Stimulated activated CD8-positive, alpha-beta memory T cell treated with anti-CD3 and anti-CD28 coated beads, Interleukin-15, amount 100 ng/mL, for 48 hours (primary cell): ENCODE data around the gene KIRREL1.

Experiments
- DNase-seq, 2 donors: peaks; one replicate each; pipeline ENCODE4 v3.0.0-alpha.2; 2020; ENCODE audit warnings: low read depth in 2 of 2

KIRREL1 gene

DNA sequence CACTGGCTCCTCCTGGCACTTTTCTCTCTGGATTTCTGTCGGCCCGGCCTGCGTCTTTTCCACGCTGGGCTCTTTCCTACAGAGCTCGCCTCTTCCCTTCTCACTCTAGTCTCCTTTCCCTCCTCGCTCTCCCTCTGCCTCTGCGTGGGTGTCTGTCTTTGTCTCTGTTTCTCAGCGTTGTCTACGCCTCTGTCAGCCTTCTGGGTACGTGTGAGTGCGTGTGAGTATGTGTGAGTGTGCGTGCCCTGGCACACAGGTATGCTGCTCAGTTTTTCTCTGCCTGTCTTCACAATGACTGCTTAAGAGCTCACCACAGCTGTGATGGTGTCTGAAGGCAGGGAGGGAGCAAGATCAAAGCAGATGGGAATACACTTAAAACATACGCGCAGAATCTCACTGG is 77.7 kb downstream of the KIRREL1 start:
- no peak for DNase-seq

DNA sequence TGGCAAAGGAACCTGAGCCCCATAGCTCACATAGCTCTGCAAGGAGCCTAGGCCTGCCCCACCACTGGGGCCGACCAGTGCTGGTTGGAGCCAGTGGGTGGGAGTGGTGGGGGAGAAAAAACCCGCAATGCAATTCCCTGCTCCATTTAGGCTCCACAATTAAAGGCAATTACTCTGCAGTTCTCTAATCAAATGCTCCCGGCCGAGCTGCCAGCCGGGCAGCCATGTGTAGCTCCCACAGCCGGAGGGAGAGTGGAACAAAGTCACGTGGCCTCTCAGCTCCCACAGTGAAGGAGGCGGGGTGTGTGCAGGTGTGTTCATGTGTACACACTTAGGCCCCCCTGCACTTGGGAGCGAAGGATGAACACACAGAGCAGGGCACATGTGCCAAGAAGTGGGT is 81.6 kb downstream of the KIRREL1 start:
- no peak for DNase-seq

GRCh38 chr1:158076441-158076840 is 83.0 kb downstream of the KIRREL1 start:
- DNase-seq = no peak

DNA sequence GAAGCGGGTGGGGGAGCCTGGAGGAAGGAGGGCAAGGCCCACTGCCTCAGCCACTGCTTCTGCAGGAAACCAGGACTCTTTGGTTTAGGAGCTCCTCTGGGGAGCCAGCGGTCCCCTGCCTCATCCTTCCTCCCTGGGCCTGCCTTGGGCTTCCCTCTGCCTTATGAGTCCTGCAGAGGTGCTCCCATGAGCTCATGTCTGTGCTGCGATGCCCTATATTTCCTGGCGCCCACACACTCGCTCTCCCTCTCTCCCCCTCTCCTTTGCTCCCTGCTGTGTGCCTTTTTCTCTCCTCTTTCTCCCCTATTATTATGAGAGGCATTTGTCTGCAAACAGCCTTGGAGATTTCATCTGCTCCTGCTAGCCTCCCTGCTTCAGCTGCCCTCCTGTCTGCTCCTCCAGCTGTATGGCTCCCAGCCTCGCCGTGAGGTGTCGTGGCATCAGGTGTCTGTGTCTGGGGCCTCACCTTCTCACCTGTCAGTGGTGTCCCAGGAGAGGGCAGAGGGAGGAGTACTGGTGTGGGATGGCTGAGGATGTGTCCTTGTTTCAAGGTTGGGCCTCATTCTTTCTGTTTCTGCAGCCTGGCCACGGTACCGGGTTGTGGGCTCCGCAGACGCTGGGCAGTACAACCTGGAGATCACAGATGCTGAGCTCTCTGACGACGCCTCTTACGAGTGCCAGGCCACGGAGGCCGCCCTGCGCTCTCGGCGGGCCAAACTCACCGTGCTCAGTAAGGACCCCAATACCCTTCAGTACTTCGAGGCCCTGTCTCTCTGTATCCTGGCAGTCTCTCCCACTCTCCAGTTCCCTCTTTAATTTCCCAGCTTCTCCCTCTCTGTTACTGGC is 84.2 kb downstream of the KIRREL1 start:
- no peak for DNase-seq

DNA sequence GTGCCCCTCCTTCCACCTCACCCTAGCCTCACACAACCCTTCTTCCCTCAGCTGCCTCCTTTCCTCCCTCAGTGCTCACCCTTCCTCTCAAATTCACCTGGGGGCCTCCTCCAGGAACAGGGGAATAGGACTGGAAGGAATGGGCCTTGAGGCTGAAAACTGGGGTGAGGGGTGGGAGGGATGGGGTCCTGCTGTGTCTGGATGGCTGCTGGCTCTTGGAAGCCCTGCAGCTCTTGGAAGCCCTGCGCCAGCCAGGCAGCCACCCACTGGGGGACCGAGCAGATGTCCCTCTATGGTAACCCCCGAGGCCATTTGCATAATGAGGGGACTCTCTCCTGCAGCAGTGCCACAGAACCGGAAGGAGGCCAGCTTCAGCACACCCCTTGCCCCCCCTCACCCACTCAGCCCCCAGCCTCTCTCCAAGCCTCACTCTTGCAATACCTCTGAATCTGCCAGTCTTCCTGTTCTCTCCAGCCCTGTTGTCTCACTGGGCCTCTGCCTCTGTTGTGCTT is 85.2 kb downstream of the KIRREL1 start:
- no peak for DNase-seq

DNA sequence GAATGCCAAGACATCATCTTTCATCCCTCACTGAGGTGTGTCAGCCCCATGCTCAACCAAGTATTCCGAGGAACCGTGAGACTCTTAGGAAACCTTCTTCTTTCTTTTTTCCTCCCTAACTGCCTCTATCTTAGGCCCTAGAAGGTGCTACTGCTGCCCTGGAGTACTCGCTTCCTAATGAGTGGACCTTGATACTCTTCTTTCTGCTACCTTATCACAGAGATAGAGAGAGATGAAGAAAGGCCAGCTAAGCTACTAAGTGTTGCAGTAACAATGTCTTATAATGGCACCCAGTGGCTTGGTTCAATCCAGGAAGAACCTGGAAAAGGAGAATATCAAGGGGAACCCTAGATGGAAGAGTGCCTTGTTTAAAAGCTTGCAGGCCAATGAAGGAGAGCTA is 86.6 kb downstream of the KIRREL1 start:
- DNase-seq = no peak

DNA sequence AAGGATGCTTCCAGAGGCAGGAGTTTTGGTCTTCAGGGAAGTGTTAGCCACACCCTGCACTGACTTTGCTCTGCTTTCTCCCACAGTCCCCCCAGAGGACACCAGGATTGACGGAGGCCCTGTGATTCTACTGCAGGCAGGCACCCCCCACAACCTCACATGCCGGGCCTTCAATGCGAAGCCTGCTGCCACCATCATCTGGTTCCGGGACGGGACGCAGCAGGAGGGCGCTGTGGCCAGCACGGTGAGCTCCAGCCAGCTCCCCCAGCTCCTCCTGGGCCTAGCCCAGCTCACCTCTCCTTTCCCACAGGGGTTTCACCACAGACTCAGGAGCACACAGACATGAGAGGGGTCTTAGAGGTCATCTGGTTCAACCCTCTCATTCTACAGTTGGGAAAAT is 90.9 kb downstream of the KIRREL1 start:
- no peak for DNase-seq

- DNase-seq = no peak
These were observed 91.3 kb downstream of the KIRREL1 start for GRCh38 chr1:158084747-158085146.

DNA sequence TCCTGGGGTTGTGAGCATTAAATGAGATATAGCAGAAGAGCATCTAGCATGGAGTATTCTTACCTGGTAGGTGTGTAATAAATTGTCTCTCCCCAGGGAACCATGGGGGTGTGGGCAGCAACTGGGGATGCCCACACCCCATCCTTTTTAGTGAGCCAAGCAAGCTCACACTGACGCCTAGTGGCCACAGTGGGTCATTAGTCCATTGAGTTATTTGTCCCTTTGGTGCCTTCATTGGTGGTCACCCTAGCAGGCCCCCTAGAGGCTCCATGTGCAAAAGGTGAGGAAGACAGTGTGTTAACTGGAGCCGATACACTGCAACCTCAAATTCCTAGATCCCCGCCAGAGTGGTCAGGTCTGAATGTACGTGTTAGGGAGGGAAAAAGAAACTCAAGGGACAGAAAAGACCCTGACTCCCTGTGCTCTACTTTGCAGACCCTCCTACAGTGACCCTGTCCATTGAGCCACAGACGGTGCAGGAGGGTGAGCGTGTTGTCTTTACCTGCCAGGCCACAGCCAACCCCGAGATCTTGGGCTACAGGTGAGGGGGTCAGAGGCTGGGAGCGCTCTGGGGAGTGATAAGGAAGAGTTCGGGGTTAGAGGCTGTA is 94.0 kb downstream of the KIRREL1 start:
- DNase-seq = peak; percentile 6 to 25

- DNase-seq = no peak
These were observed 96.0 kb downstream of the KIRREL1 start for GRCh38 chr1:158089476-158089875.

DNA sequence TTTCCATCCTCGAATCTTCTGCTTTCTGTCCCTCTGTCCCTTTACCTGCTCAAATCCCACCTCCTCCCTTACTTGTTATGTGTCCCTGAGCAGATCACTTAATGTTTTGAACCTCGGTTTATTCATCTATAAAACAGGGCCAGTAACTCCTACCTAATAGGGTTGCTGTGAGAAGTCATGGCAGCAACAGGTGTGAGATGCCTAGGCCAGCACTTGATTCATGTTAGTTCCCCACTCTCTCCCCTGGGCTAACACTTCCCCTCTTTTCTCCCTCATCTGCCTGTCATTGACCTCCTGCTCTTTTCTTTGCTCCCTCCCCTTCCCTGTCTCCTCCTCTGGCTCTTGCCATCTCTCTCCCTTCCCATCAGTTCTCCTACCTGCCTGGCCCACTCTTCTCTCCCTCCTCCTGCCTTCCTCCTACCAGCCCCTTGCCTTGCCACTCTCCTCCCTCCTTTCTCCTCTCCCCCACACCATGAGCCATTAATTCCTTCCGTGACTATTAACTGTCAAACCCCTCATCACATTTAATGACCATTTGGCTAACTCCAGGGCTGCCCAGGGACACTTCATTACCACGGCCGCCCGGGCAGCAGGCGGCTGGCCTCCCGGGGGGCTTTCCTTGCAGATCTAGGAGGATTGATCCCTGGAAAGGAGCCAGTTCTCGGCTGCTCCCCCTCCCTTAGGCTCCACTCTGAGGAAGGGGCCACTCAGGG is 96.6 kb downstream of the KIRREL1 start:
- no peak for DNase-seq

DNA sequence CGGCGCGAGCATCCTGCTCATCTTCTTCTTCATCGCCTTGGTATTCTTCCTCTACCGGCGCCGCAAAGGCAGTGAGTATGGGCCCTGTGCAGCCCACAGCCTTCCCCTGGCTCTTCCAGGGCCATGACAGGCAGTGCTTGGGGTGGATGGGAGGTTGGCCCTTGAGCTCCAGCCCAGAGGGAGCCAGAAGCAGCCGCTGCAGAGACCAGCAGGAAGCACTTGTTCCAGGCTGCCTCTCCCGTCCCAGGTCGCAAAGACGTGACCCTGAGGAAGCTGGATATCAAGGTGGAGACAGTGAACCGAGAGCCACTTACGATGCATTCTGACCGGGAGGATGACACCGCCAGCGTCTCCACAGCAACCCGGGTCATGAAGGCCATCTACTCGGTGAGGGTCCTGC is 99.9 kb downstream of the KIRREL1 start:
- no peak for DNase-seq

DNA sequence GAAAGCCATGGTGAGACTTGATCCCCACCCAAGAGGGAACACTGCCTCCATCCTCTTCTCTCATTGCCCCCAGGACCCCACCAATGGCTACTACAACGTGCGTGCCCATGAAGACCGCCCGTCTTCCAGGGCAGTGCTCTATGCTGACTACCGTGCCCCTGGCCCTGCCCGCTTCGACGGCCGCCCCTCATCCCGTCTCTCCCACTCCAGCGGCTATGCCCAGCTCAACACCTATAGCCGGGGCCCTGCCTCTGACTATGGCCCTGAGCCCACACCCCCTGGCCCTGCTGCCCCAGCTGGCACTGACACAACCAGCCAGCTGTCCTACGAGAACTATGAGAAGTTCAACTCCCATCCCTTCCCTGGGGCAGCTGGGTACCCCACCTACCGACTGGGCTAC is 101.1 kb downstream of the KIRREL1 start:
- DNase-seq = no peak

- no peak for DNase-seq
These were observed 102.4 kb downstream of the KIRREL1 start for GRCh38 chr1:158095737-158096335.

GRCh38 chr1:158098256-158098655 is 104.8 kb downstream of the KIRREL1 start:
- no peak for DNase-seq

DNA sequence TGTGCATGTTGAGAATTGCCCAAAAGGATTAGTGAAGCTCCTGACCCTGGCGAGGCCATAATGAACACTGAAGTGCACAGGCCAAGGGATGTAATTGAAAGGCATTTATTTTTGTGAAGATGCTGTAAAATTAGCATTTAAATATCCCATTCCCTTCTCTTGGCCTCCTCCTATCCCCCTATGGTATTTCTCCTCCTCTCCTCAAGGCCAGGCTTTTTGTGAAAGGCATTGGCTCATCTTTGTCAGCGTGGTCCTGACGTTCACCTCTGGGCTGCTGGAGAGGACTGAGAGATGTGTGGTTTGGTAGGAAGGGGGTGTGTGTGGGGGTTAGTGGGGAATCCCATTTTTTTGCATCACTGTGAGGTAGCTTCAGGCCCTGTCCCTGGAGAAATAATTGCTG is 105.7 kb downstream of the KIRREL1 start:
- DNase-seq = no peak

GRCh38 chr1:158100498-158100897 is 107.1 kb downstream of the KIRREL1 start:
- DNase-seq = no peak

GRCh38 chr1:158101455-158101854 is 108.0 kb downstream of the KIRREL1 start:
- DNase-seq = no peak

DNA sequence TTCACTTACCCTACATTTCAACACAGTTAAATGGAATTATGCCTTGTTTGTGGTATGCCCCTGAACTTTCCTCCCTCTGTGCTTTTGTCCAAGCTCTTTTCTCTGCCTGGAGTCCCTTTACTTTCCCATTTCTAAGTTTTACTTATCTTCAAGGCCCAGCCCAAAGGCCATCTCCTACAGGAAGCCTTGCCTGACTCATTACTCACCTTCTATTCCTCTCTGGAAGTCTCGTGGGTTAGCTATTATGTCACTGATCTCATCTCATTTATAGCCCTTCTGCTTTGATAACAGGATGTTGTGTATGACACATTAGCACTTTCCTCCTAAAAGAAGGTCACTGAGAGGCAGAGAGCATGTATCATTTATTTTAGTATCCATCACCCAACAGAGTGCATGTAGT is 108.5 kb downstream of the KIRREL1 start:
- no peak for DNase-seq

DNA sequence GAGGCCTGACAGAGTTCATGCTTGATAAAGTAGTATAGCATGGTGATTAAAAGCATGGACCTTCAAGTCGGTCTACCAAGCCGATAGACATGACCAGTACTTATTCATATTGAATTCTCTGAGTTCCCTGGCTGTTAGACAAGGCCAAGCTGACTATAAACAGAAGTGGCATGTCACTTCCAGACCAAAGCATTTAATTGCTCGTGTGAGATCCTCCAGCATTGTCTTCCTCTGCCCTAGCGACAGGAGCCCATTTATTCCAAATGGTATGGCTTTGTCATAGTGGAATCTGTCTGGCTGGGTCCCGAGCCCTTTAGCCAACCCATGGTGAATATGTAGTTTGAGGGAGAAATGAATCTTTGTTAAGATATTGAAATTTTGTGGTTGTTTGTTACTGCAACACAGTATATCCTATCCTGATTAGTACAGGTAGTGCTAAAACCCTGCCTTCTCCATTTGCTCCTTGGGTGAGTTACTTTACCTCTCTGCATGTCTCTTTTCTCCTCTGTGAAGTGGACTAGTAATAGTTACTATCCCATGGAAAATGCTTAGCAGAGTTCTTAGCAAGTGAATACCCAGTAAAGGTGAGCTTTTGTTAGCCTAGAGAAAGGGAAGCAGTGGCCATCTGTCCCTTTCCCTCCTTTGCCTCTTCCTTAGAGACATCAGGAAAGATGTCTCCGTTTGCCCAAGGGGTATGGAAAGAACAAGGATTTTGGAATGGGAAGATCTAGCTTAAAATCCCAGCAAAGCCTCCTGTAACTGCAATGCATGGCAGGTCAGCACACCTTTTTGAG is 109.6 kb downstream of the KIRREL1 start:
- no peak for DNase-seq

DNA sequence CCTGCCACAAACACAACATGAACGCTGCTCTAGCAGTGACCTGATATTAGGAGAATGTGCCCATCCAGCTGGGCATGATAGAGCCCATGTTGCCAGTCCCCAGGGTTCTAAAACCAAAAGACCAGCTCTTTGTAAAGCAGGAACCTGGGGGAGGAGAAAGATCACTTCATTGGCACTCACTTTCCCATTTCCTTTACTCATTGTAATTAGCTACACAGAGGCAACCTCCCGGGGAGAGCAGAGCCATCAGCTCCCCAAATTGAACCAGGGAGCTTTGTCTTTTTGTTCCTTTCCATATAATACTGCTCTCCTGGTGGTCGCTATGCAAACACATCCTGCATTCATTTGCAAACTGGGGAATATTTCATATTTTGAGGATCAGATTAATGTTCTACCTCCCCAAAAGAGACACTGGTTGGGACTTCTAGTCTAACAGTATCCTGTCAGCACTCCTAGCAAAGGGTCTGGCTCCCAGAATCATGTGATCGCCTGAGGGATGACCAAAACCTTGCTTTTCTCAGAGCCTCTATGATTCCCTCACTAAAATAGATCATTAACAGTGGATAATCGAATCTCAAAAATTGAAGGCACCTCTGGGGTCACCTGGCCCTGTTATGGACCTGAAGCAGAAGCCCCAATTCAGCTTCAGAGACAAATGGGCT is 110.5 kb downstream of the KIRREL1 start:
- no peak for DNase-seq
